Tibial artery (tissue), 4 donors: ENCODE measurements around the gene MFSD6.

ENCODE experiments used
- DNase-seq, 2 donors: peaks; one replicate each; pipeline ENCODE4 v3.0.0-alpha.2; 2019
- H3K27ac ChIP-seq, 2 donors: fragments of 200-600 bp; sonication (generic) in 1 of 2; 1 replicate in 1 of 2; 2 replicates in 1 of 2; pipeline ENCODE4 v1.5.1; 2018 to 2019; ENCODE audit warnings: mild to moderate bottlenecking in 1 of 2
- H3K27me3 ChIP-seq, 2 donors: fragments of 200-600 bp; sonication (generic) in 1 of 2; one replicate each; pipeline versions ENCODE4 v1.5.1 to v1.6.0; 2016 to 2019
- H3K36me3 ChIP-seq, 3 donors: fragments of 200-600 bp; sonication (generic) in 2 of 3; one replicate each; pipeline ENCODE4 v1.5.1; 2016 to 2019; ENCODE audit warnings: mild to moderate bottlenecking in 2 of 3
- H3K4me1 ChIP-seq, 4 donors: fragments of 200-600 bp; sonication (generic) in 2 of 4; 1 replicate in 3 of 4; 2 replicates in 1 of 4; pipeline ENCODE4 v1.5.1; 2016 to 2019
- H3K4me3 ChIP-seq, 2 donors: fragments of 200-600 bp; sonication (generic) in 1 of 2; 1 replicate in 1 of 2; 2 replicates in 1 of 2; pipeline ENCODE4 v1.5.1; 2018 to 2019; ENCODE audit warnings: mild to moderate bottlenecking in 2 of 2
- H3K9me3 ChIP-seq, 3 donors: fragments of 200-600 bp; sonication (generic) in 1 of 3; one replicate each; pipeline ENCODE4 v1.5.1; 2016 to 2019
- CTCF ChIP-seq, 2 experiments: fragments of 200-600 bp in 1 of 2; fragments of 450-650 bp in 1 of 2; IDR thresholded peaks; one replicate each; pipeline ENCODE4 v1.5.1; 2017 to 2019; ENCODE audit warnings: antibody characterized with exemption in 2 of 2, mild to moderate bottlenecking in 1 of 2, moderate library complexity in 1 of 2
- intact Hi-C: fragments of 100-400 bp; cut with DNase I; formaldehyde crosslinking; loops from one replicate; pipeline ENCODE4 v1.15.0; 2023; ENCODE audit warnings: low total_unique reads

Gene MFSD6

GRCh38 chr2:190405995-190406394 lies 2.2 kb upstream of the MFSD6 start:
- H3K4me3 ChIP-seq, result no peak overlapping the region
- intact Hi-C loops, result no loop called here
- H3K4me1 ChIP-seq, result peaks cover 0 to 12% (median 6%) of the 10 kb centered on the region in 4 donors
- no peak overlapping the region for H3K27ac ChIP-seq
- TF ChIP-seq CTCF (IDR thresholded peaks at IDR 0.05), result no peak
- no peak for DNase-seq
- no peaks in the 10 kb centered on the region for H3K36me3 ChIP-seq
- no peaks in the 10 kb centered on the region for H3K9me3 ChIP-seq
- H3K27me3 ChIP-seq, result no peaks in the 10 kb centered on the region

DNA sequence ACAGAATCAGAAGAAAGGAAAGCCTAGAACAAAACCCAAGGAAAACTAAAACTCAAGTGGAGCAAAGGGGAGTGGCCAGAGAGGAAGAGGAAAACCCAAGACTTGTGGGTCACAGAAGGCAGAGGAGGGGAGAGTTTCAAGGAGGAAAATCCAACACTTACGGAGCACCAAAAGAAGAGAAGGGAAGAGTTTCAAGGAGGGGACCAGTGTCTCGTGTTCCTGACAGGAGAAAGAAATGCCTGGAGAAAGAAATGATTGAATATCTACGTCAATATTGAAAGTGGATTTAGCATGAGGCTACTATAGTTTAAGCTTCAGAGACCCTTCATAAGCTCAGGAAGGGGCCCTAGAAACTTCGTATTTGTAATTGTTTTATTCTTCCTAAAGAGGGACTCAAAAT lies 1.4 kb upstream of the MFSD6 start:
- no peak for TF ChIP-seq CTCF (IDR thresholded peaks at IDR 0.05)
- Histone ChIP-seq H3K27me3 (no peaks in the 10 kb centered on the region), H3K27ac (no peak overlapping the region), H3K4me3 (no peak overlapping the region), H3K4me1 (peaks cover 0 to 12% (median 6%) of the 10 kb centered on the region in 4 donors), H3K36me3 (no peaks in the 10 kb centered on the region), H3K9me3 (no peaks in the 10 kb centered on the region)
- no peak for DNase-seq
- intact Hi-C loops, result no loop called here

DNA sequence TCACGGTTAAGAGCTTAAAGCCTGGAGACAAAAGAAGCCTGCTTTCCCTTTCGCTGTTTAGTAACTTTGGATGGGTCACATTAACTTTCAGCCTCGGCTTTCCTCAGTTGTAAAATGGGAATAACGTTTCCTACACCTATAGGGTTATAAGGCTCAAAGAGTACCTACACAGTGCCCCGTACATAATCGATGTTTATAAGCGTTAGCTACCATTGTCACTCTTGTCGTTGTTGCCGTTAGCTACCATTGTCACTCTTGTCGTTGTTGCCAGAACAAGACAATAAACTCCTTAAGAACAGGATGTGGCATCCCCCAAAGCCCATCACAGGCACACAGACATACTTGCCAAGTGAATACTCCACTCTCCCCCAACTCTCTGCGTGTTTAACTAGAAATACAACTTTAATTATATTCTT lies 901 bp upstream of the MFSD6 start:
- H3K27me3 ChIP-seq, result no peaks in the 10 kb centered on the region
- no peak for DNase-seq
- H3K4me3 ChIP-seq, result peak overlapping the region; percentile 73 to 75
- peaks cover 0 to 12% (median 6%) of the 10 kb centered on the region in 4 donors for H3K4me1 ChIP-seq
- no peak for TF ChIP-seq CTCF (IDR thresholded peaks at IDR 0.05)
- H3K36me3 ChIP-seq, result no peaks in the 10 kb centered on the region
- no peaks in the 10 kb centered on the region for H3K9me3 ChIP-seq
- intact Hi-C loops, result no loop called here
- H3K27ac ChIP-seq, result no peak overlapping the region

GRCh38 chr2:190408538-190409271 lies 550 bp downstream of the MFSD6 start:
- H3K27ac ChIP-seq, result peak overlapping the region; percentile 61 to 70
- H3K27me3 ChIP-seq, result no peaks in the 10 kb centered on the region
- H3K9me3 ChIP-seq, result no peaks in the 10 kb centered on the region
- intact Hi-C loops, result no loop called here
- H3K4me1 ChIP-seq, result peaks cover 0 to 12% (median 8%) of the 10 kb centered on the region in 4 donors
- H3K36me3 ChIP-seq, result no peaks in the 10 kb centered on the region
- DNase-seq, result peak; percentile 41 to 73
- H3K4me3 ChIP-seq, result peak overlapping the region; percentile 73 to 75
- TF ChIP-seq CTCF (IDR thresholded peaks at IDR 0.05), result no peak

- no peak overlapping the region for H3K27ac ChIP-seq
- H3K27me3 ChIP-seq, result no peaks in the 10 kb centered on the region
- DNase-seq, result no peak
- H3K36me3 ChIP-seq, result no peaks in the 10 kb centered on the region
- no peak for TF ChIP-seq CTCF (IDR thresholded peaks at IDR 0.05)
- peaks cover 0 to 14% (median 9%) of the 10 kb centered on the region in 4 donors for H3K4me1 ChIP-seq
- peak overlapping the region in 1 of 2 donors; percentile 75 for H3K4me3 ChIP-seq
- H3K9me3 ChIP-seq, result no peaks in the 10 kb centered on the region
- intact Hi-C loops, result no loop called here
Measured at GRCh38 chr2:190409616-190410015, 1.5 kb downstream of the MFSD6 start.
